Peyer's patch (tissue), 4 donors: ENCODE data around the gene NEU4. TPM values are rescaled to one million over a fixed set of nuclear protein-coding genes. Genes with fewer than 3 reads are reported as not detected.
A peak's percentile ranks its signal among the peaks of the same experiment; 100 is the strongest.

Source experiments
- DNase-seq, 3 donors: peaks; one replicate each; pipeline ENCODE4 v3.0.0-alpha.2; 2017 to 2019
- H3K27ac ChIP-seq, 4 donors: fragments of 200-600 bp; sonication (generic); one replicate each; pipeline ENCODE4 v1.5.1; 2016 to 2019
- H3K27me3 ChIP-seq, 2 donors: fragments of 200-600 bp; sonication (generic); one replicate each; pipeline ENCODE4 v1.5.1; 2019
- H3K36me3 ChIP-seq, 3 donors: fragments of 200-600 bp; sonication (generic); one replicate each; pipeline ENCODE4 v1.5.1; 2016 to 2019
- H3K4me1 ChIP-seq, 4 donors: fragments of 200-600 bp; sonication (generic); one replicate each; pipeline ENCODE4 v1.5.1; 2016 to 2019
- H3K4me3 ChIP-seq, 4 donors: fragments of 200-600 bp; sonication (generic); 1 replicate in 3 of 4; 2 replicates in 1 of 4; pipeline ENCODE4 v1.5.1; 2016 to 2019; ENCODE audit warnings: mild to moderate bottlenecking in 1 of 4
- H3K9me3 ChIP-seq, 4 donors: fragments of 200-600 bp; sonication (generic); one replicate each; pipeline ENCODE4 v1.5.1; 2016 to 2019; ENCODE audit warnings: mild to moderate bottlenecking in 1 of 4
- POLR2A ChIP-seq, 2 donors: fragments of 450-650 bp; IDR thresholded peaks; one replicate each; pipeline ENCODE4 v1.5.1; 2017; ENCODE audit warnings: antibody characterized with exemption in 2 of 2, mild to moderate bottlenecking in 2 of 2, moderate library complexity in 2 of 2
- total RNA-seq, 4 donors: library from RNA; depleted of rRNA; stranded (reverse); fragments of >200 nt; gene quantifications; one replicate each; pipeline ENCODE4 v1.1.0, GENCODE V29; 2016
- TF ChIP-seq, protein P1 (sequence below), 6 experiments: fragments of 450-650 bp in 4 of 6; fragments of 200-600 bp in 2 of 6; sonication (generic) in 1 of 6; IDR thresholded peaks; one replicate each; pipeline ENCODE4 v1.5.1; 2017 to 2019; ENCODE audit warnings: antibody characterized with exemption in 6 of 6, mild to moderate bottlenecking in 3 of 6, moderate library complexity in 1 of 6

NEU4 gene
- total RNA-seq, 4 donors from 2014 or later, result 35.5 to 73.3 (median 55.9) TPM

DNA sequence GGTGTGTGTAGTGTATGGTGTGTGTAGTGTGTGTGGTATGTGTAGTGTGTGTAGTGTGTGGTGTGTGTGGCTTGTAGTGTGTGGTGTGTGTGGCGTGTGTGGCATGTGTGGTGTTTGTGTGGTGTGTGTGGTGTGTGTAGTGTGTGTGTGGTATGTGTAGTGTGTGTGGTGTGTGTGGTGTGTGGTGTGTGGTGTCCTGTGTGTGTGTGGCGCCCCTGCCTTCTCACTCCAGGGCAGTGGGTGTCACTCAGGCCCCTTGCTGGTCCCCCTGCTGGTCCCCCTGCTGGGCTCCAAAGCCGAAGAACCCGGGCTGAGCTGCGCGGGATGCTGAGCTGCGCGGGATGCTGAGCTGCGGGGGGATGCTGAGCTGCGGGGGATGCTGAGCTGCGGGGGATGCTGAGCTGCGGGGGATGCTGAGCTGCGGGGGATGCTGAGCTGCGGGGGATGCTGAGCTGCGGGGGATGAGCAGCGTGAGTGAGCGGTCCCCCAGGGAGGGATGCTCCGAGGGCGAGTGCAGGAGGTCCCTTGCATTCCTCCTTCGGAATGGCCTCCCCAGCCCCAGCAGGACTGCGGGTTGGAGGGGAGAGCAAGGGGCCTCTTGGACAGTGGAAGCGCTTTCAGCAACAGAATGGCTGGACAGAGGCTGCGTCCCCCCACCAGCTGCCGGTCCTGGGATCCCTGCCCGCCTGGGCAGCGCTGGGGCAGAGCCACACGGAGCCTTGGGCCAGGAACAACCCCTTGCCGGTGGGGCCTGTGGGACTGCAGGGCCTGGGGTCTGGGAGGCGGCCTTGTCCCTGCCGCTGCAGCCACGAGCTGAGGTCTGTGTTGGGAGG lies 57.2 kb downstream of the NEU4 start:
- no peak overlapping the region for H3K4me3 ChIP-seq
- H3K27ac ChIP-seq, result peak overlapping the region in 1 of 4 donors; percentile 1
- no peak for DNase-seq
- no peaks in the 10 kb centered on the region for H3K27me3 ChIP-seq
- H3K9me3 ChIP-seq, result no peaks in the 10 kb centered on the region
- H3K36me3 ChIP-seq, result no peaks in the 10 kb centered on the region
- peaks cover 0 to 12% (median 5%) of the 10 kb centered on the region in 4 donors for H3K4me1 ChIP-seq
- no peak for TF ChIP-seq POLR2A (IDR thresholded peaks at IDR 0.05)
- TF ChIP-seq, protein P1, sequence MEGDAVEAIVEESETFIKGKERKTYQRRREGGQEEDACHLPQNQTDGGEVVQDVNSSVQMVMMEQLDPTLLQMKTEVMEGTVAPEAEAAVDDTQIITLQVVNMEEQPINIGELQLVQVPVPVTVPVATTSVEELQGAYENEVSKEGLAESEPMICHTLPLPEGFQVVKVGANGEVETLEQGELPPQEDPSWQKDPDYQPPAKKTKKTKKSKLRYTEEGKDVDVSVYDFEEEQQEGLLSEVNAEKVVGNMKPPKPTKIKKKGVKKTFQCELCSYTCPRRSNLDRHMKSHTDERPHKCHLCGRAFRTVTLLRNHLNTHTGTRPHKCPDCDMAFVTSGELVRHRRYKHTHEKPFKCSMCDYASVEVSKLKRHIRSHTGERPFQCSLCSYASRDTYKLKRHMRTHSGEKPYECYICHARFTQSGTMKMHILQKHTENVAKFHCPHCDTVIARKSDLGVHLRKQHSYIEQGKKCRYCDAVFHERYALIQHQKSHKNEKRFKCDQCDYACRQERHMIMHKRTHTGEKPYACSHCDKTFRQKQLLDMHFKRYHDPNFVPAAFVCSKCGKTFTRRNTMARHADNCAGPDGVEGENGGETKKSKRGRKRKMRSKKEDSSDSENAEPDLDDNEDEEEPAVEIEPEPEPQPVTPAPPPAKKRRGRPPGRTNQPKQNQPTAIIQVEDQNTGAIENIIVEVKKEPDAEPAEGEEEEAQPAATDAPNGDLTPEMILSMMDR (IDR thresholded peaks at IDR 0.05), result no peak

Other genes with a start within 250 kb of the NEU4 start
- 10 to 100 TPM; 46.4 to 90.0 (median 71.8) TPM for gene THAP4, start 172.0 kb upstream of the NEU4 start, total RNA-seq
- gene ATG4B, start 171.5 kb upstream of the NEU4 start, total RNA-seq, result 100 to 1,000 TPM; 133 to 272 (median 259) TPM
- 10 to 100 TPM; 14.2 to 23.9 (median 19.2) TPM for gene DTYMK, start 122.4 kb upstream of the NEU4 start, total RNA-seq
- 100 to 1,000 TPM in 1 of 4 donors, 10 to 100 TPM in 3; 33.1 to 105 (median 73.5) TPM for gene ING5, start 107.2 kb upstream of the NEU4 start, total RNA-seq
- 100 to 1,000 TPM in 1 of 4 donors, 10 to 100 TPM in 3; 36.4 to 122 (median 77.7) TPM for gene D2HGDH, start 74.6 kb upstream of the NEU4 start, total RNA-seq
- 1 to 10 TPM in 1 of 4 donors, under 1 TPM in 1, not detected in 2; 0.80 to 3.3 TPM for gene GAL3ST2, start 32.4 kb upstream of the NEU4 start, total RNA-seq
- 1 to 10 TPM in 2 of 4 donors, not detected in 2; 1.6 to 2.7 TPM for gene PDCD1, start 49.7 kb downstream of the NEU4 start, total RNA-seq
- gene RTP5, start 60.5 kb downstream of the NEU4 start, total RNA-seq, result under 1 TPM in 1 of 4 donors, not detected in 3; 0.54 TPM